HCT116 (cell line): ENCODE results near the gene FAN1. TPM values are rescaled to one million over a fixed set of nuclear protein-coding genes. Genes with fewer than 3 reads are reported as not detected.

ENCODE experiments used
- ATAC-seq: fragments of 200-7000 bp; cut with Tn5 transposase; 2 replicates; pipeline ENCODE4 v1.9.1; 2020; ENCODE audit warnings: mild to moderate bottlenecking, moderate library complexity
- BruUV-seq: library from RNA; stranded (reverse); fragments of 400-500 nt; replicated peaks from 2 replicates; lab custom pipeline; 2021; lab: Mats Ljungman, UMichigan
- CTCF ChIA-PET: fragments of 300-600 bp; sonication (Branson Sonifier 250); formaldehyde crosslinking; loops from one replicate; lab custom pipeline; 2021; ENCODE audit warnings: antibody characterized with exemption; lab: Charles Lee
- POLR2A ChIA-PET: fragments of 300-600, 350-600 bp; sonication (Branson Sonifier 250); formaldehyde crosslinking; loops from one replicate; lab custom pipeline; 2021; ENCODE audit warnings: antibody characterized with exemption; lab: Charles Lee
- RAD21 ChIA-PET, 2 experiments: fragments of 300-600 bp; sonication (Branson Sonifier 250); formaldehyde crosslinking; loops; one replicate each; lab custom pipeline; 2023; ENCODE audit warnings: low total read pairs in 2 of 2; ENCODE audit not compliant: uncharacterized antibody in 2 of 2, unreplicated experiment in 2 of 2, low non-redundant PET in 1 of 2; lab: Charles Lee
- DNase-seq: peaks from one replicate; pipeline ENCODE4 v3.0.0-alpha.2; 2010; ENCODE audit warnings: low read depth, low spot score
- H2AFZ ChIP-seq: fragments of 200-600 bp; shearing (Covaris generic), sonication (generic); 2 replicates; pipeline ENCODE4 v1.6.1; 2017; ENCODE audit warnings: low read depth, mixed run types, mixed read lengths, antibody characterized with exemption, low read length; ENCODE audit not compliant: poor library complexity, severe bottlenecking
- H3K27ac ChIP-seq: 2 replicates; pipeline ENCODE4 v1.5.1; 2012; ENCODE audit warnings: low read depth, low read length
- H3K27me3 ChIP-seq: fragments of 200-600 bp; sonication (generic); 2 replicates; pipeline ENCODE4 v1.6.1; 2016; ENCODE audit warnings: mixed run types, low read length, mixed read lengths; ENCODE audit not compliant: insufficient read depth
- H3K36me3 ChIP-seq, 2 experiments: fragments of 200-500 bp in 1 of 2; fragments of 200-600 bp in 1 of 2; sonication (Bioruptor generic) in 1 of 2; sonication (generic) in 1 of 2; 2 replicates each; pipeline versions ENCODE4 v1.5.1 to v1.6.1; 2014 to 2016; ENCODE audit warnings: low read length in 2 of 2, inconsistent platforms in 1 of 2, mixed read lengths in 1 of 2, mixed run types in 1 of 2; ENCODE audit not compliant: insufficient read depth in 2 of 2, control insufficient read depth in 1 of 2
- H3K4me1 ChIP-seq, 2 experiments: fragments of 200-600 bp in 1 of 2; sonication (generic) in 1 of 2; 2 replicates each; pipeline versions ENCODE4 v1.5.1 to v1.6.1; 2012 to 2017; ENCODE audit warnings: low read length in 2 of 2, inconsistent platforms in 1 of 2, mild to moderate bottlenecking in 1 of 2, mixed read lengths in 1 of 2, mixed run types in 1 of 2, moderate library complexity in 1 of 2; ENCODE audit not compliant: insufficient read depth in 2 of 2, control insufficient read depth in 1 of 2
- H3K4me2 ChIP-seq: fragments of 200-600 bp; sonication (generic); 2 replicates; pipeline ENCODE4 v1.6.1; 2017; ENCODE audit warnings: mixed run types, low read length, mixed read lengths
- H3K4me3 ChIP-seq, 2 experiments: fragments of 200-600 bp in 1 of 2; sonication (generic) in 1 of 2; replicated peaks in 1 of 2; 2 replicates each; pipeline ENCODE4 v1.5.1; 2011 to 2016; ENCODE audit warnings: low read length in 2 of 2, control low read depth in 1 of 2, low read depth in 1 of 2, mild to moderate bottlenecking in 1 of 2, mixed read lengths in 1 of 2, mixed run types in 1 of 2
- H3K79me2 ChIP-seq: fragments of 200-600 bp; sonication (generic); 2 replicates; pipeline ENCODE4 v1.6.1; 2017; ENCODE audit warnings: mild to moderate bottlenecking, mixed run types, low read length, moderate library complexity, mixed read lengths; ENCODE audit not compliant: insufficient read depth
- H3K9ac ChIP-seq: fragments of 200-600 bp; sonication (generic); 2 replicates; pipeline ENCODE4 v1.6.1; 2016; ENCODE audit warnings: low read length, mixed read lengths
- H3K9me2 ChIP-seq: fragments of 200-600 bp; sonication (generic), shearing (Covaris generic); 2 replicates; pipeline ENCODE4 v1.6.1; 2017; ENCODE audit warnings: mixed run types, mild to moderate bottlenecking, moderate library complexity; ENCODE audit not compliant: insufficient read depth
- H3K9me3 ChIP-seq, 2 experiments: fragments of 200-500 bp in 1 of 2; fragments of 200-600 bp in 1 of 2; sonication (Bioruptor generic) in 1 of 2; sonication (generic) in 1 of 2; 2 replicates each; pipeline ENCODE4 v1.6.1; 2014 to 2017; ENCODE audit warnings: low read length in 2 of 2, mixed read lengths in 2 of 2, inconsistent platforms in 1 of 2, low read depth in 1 of 2, mild to moderate bottlenecking in 1 of 2, mixed run types in 1 of 2, moderate library complexity in 1 of 2; ENCODE audit not compliant: control insufficient read depth in 1 of 2, insufficient read depth in 1 of 2
- H4K20me1 ChIP-seq: fragments of 200-600 bp; sonication (generic), shearing (Covaris generic); 2 replicates; pipeline ENCODE4 v1.6.1; 2017; ENCODE audit warnings: mixed run types, mild to moderate bottlenecking, moderate library complexity; ENCODE audit not compliant: insufficient read depth
- ATF3 ChIP-seq: IDR thresholded peaks from 2 replicates; pipeline ENCODE4 v1.6.1; 2012
- CBX3 ChIP-seq: IDR thresholded peaks from 2 replicates; pipeline ENCODE4 v1.6.1; 2012; ENCODE audit warnings: low read depth
- CEBPB ChIP-seq: IDR thresholded peaks from 2 replicates; pipeline ENCODE4 v1.6.1; 2012; ENCODE audit warnings: low read depth
- ELF1 ChIP-seq: IDR thresholded peaks from 2 replicates; pipeline ENCODE4 v1.6.1; 2012; ENCODE audit warnings: low read depth, borderline replicate concordance
- EZH2 ChIP-seq: fragments of 200-600 bp; sonication (generic); IDR thresholded peaks from 2 replicates; pipeline ENCODE4 v1.6.1; 2017; ENCODE audit warnings: antibody characterized with exemption, mixed run types
- EZH2phosphoT487 ChIP-seq: fragments of 200-600 bp; IDR thresholded peaks from 2 replicates; pipeline ENCODE4 v1.6.1; 2018; ENCODE audit warnings: antibody characterized with exemption, borderline replicate concordance
- FOSL1 ChIP-seq: IDR thresholded peaks from 2 replicates; pipeline ENCODE4 v1.6.1; 2012; ENCODE audit warnings: low read depth
- JUND ChIP-seq: IDR thresholded peaks from 2 replicates; pipeline ENCODE4 v1.6.1; 2012
- POLR2AphosphoS5 ChIP-seq: IDR thresholded peaks from 2 replicates; pipeline ENCODE4 v1.6.1; 2011; ENCODE audit warnings: mild to moderate bottlenecking, low read depth, low read length, moderate library complexity
- RAD21 ChIP-seq: IDR thresholded peaks from 2 replicates; pipeline ENCODE4 v1.6.1; 2012; ENCODE audit warnings: low read depth, mild to moderate bottlenecking
- SIN3A ChIP-seq: IDR thresholded peaks from 2 replicates; pipeline ENCODE4 v1.6.1; 2012; ENCODE audit warnings: low read depth
- SRF ChIP-seq: IDR thresholded peaks from 2 replicates; pipeline ENCODE4 v1.6.1; 2012; ENCODE audit warnings: low read depth
- ZBTB33 ChIP-seq: IDR thresholded peaks from 2 replicates; pipeline ENCODE4 v1.6.1; 2011; ENCODE audit warnings: mild to moderate bottlenecking, low read length, moderate library complexity; ENCODE audit not compliant: insufficient replicate concordance; ENCODE audit errors: extremely low read depth
- intact Hi-C: fragments of 100-400 bp; cut with micrococcal nuclease; formaldehyde crosslinking; loops from 2 replicates; pipeline ENCODE4 v1.10.0; 2022
- total RNA-seq: library from RNA; stranded (reverse); gene quantifications from one replicate; pipeline ENCODE4 v1.2.1, GENCODE V29; 2021; ENCODE audit not compliant: unreplicated experiment
- TF ChIP-seq, protein P1 (sequence below), 3 experiments: fragments of 200-600 bp in 1 of 3; sonication (generic) in 1 of 3; IDR thresholded peaks in 2 of 3; conservative IDR thresholded peaks in 1 of 3; 2 replicates each; pipeline ENCODE4 v1.5.1; 2012 to 2017; ENCODE audit warnings: low read depth in 2 of 3, low read length in 2 of 3, antibody characterized with exemption in 1 of 3, borderline replicate concordance in 1 of 3, control low read depth in 1 of 3, mild to moderate bottlenecking in 1 of 3, mixed read lengths in 1 of 3, mixed run types in 1 of 3, moderate library complexity in 1 of 3; ENCODE audit not compliant: insufficient read depth in 1 of 3
- TF ChIP-seq, protein P2 (sequence below): IDR thresholded peaks from 2 replicates; pipeline ENCODE4 v1.6.1; 2012

The FAN1 gene
- total RNA-seq, 1 experiment from 2014 or later = 17.4 TPM

- CTCF ChIA-PET = interaction anchor here (0.7 kb wide), 1 partner anchor 191 kb away, joined by 3 read pairs; no protein-coding TSS in a partner anchor
These were observed 26.7 kb downstream of the FAN1 start for GRCh38 chr15:30930422-30930821.

DNA sequence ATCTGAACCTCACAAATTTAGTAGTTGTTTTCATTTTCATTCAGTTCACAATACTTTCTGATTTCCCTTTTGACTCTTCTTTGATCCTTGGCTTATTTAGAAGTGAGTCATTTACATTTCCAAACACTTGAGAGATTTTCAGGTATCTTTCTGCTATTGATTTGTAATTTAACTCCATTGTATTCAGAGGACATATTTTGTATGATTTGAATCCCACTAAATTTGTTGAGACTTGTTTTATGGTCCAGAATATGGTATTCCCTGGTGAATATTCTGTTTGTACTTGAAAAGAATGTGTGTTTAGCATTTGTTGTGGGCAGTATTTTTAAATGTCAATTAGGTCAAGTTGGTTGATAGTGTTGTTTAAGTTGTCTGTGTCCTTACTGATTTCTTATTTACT lies 29.6 kb downstream of the FAN1 start:
- Histone ChIP-seq H3K4me2 (no peak overlapping the region), H3K4me1 (no peaks in the 10 kb centered on the region), H3K36me3 (peaks cover 22 to 28% of the 10 kb centered on the region in 2 experiments), H3K9me3 (no peaks in the 10 kb centered on the region), H3K9me2 (no peaks in the 10 kb centered on the region), H2AFZ (no peak overlapping the region), H3K27me3 (no peaks in the 10 kb centered on the region), H3K9ac (no peak overlapping the region), H4K20me1 (no peaks in the 10 kb centered on the region), H3K79me2 (no peaks in the 10 kb centered on the region), H3K4me3 (no peak overlapping the region), H3K27ac (no peak overlapping the region)
- CTCF ChIA-PET = no interaction called here
- no TSS peak for BruUV-seq
- intact Hi-C loops = no loop called here
- POLR2A ChIA-PET = no interaction called here
- ATAC-seq (no peak), DNase-seq (no peak)
- RAD21 ChIA-PET = no interaction called here
- TF ChIP-seq FOSL1 (no peak), ATF3 (no peak), ELF1 (no peak), RAD21 (no peak), CEBPB (no peak), EZH2phosphoT487 (no peak), SRF (no peak), CBX3 (no peak), JUND (no peak), POLR2AphosphoS5 (no peak), EZH2 (no peak)
- TF ChIP-seq, protein P1, sequence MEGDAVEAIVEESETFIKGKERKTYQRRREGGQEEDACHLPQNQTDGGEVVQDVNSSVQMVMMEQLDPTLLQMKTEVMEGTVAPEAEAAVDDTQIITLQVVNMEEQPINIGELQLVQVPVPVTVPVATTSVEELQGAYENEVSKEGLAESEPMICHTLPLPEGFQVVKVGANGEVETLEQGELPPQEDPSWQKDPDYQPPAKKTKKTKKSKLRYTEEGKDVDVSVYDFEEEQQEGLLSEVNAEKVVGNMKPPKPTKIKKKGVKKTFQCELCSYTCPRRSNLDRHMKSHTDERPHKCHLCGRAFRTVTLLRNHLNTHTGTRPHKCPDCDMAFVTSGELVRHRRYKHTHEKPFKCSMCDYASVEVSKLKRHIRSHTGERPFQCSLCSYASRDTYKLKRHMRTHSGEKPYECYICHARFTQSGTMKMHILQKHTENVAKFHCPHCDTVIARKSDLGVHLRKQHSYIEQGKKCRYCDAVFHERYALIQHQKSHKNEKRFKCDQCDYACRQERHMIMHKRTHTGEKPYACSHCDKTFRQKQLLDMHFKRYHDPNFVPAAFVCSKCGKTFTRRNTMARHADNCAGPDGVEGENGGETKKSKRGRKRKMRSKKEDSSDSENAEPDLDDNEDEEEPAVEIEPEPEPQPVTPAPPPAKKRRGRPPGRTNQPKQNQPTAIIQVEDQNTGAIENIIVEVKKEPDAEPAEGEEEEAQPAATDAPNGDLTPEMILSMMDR (IDR thresholded peaks at IDR 0.05 in 2 of 3, conservative IDR thresholded peaks at IDR 0.05 in 1 of 3; ENCODE audit: borderline replicate concordance in 1 of 3, insufficient read depth in 1 of 3, low read depth in 2 of 3, low read length in 2 of 3) = no peak

More at GRCh38 chr15:30930422-30930821, 26.7 kb downstream of the FAN1 start:
- H3K27me3 ChIP-seq = no peaks in the 10 kb centered on the region
- no peaks in the 10 kb centered on the region for H3K79me2 ChIP-seq
- no peaks in the 10 kb centered on the region for H3K9me3 ChIP-seq
- no peak overlapping the region for H3K9ac ChIP-seq
- H3K4me3 ChIP-seq = no peak overlapping the region
- no peak overlapping the region for H2AFZ ChIP-seq
- TF ChIP-seq ZBTB33 = no peak
- TF ChIP-seq ELF1 = no peak
- TF ChIP-seq EZH2 = no peak
- TF ChIP-seq SRF = no peak
- TF ChIP-seq, protein P2, sequence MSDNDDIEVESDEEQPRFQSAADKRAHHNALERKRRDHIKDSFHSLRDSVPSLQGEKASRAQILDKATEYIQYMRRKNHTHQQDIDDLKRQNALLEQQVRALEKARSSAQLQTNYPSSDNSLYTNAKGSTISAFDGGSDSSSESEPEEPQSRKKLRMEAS = no peak
- TF ChIP-seq SIN3A = no peak
- TF ChIP-seq CBX3 = no peak
- RAD21 ChIA-PET = no interaction called here
- no peak overlapping the region for H3K4me2 ChIP-seq
- intact Hi-C loops = no loop called here
- H3K9me2 ChIP-seq = no peaks in the 10 kb centered on the region
- H3K36me3 ChIP-seq = peaks cover 19 to 22% of the 10 kb centered on the region in 2 experiments
- DNase-seq (no peak), ATAC-seq (no peak)
- BruUV-seq = no TSS peak
- POLR2A ChIA-PET = no interaction called here
- no peak overlapping the region for H3K27ac ChIP-seq
- no peaks in the 10 kb centered on the region for H3K4me1 ChIP-seq
- no peaks in the 10 kb centered on the region for H4K20me1 ChIP-seq
